SK-N-SH (cell line): Measurements from ENCODE around the gene PXYLP1.

ENCODE experiments used
- FOXM1 ChIP-seq: IDR thresholded peaks from 2 replicates; pipeline ENCODE4 v1.4.0; 2012; ENCODE audit warnings: low read depth, mild to moderate bottlenecking
- POLR2AphosphoS5 ChIP-seq: IDR thresholded peaks from 2 replicates; pipeline ENCODE4 v1.6.1; 2012; ENCODE audit warnings: low read depth, low read length
- YY1 ChIP-seq: IDR thresholded peaks from 2 replicates; pipeline ENCODE4 v1.4.0; 2012; ENCODE audit warnings: low read depth, mild to moderate bottlenecking
- TF ChIP-seq, protein P1 (sequence below): fragments of 200-600 bp; sonication (generic); IDR thresholded peaks from 2 replicates; pipeline ENCODE4 v1.6.1; 2017; ENCODE audit warnings: antibody characterized with exemption, mild to moderate bottlenecking, moderate library complexity

DNA sequence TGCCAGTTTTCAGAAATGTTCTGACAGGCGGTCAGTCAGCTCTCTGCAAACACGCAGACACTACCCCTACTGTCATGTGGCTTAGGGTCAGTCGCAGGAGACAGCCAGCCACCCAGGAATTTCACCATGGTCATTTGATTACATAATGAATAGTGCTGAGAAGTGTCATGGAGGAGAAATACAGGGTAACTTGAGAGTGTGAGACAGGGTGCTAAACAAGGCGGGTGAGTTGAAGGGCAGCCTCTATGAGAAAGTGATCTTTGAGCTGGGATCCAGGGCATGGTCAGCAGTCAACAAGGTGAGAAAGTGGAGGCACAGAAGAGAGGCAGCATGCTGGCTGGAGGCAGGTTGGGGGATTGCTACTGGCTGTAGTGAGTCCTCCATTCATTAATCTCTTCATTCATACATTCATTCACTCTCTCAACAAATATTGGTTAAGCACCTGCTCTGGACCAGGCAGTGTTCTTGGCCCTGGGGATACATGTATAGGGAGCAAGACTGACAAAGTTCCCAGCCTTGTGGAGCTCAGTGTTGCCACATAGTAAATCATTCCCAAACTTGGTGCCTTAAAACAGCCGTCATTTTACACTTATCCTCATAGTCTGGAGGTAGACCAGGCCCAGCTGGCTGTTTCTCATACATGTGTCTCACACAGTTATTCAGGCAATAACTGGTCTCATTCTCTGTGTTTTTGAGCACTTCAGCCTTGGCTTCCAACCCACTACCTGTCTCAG lies 14.8 kb downstream of the PXYLP1 start:
- TF ChIP-seq FOXM1 (no peak), YY1 (no peak), POLR2AphosphoS5 (no peak)
- TF ChIP-seq, protein P1, sequence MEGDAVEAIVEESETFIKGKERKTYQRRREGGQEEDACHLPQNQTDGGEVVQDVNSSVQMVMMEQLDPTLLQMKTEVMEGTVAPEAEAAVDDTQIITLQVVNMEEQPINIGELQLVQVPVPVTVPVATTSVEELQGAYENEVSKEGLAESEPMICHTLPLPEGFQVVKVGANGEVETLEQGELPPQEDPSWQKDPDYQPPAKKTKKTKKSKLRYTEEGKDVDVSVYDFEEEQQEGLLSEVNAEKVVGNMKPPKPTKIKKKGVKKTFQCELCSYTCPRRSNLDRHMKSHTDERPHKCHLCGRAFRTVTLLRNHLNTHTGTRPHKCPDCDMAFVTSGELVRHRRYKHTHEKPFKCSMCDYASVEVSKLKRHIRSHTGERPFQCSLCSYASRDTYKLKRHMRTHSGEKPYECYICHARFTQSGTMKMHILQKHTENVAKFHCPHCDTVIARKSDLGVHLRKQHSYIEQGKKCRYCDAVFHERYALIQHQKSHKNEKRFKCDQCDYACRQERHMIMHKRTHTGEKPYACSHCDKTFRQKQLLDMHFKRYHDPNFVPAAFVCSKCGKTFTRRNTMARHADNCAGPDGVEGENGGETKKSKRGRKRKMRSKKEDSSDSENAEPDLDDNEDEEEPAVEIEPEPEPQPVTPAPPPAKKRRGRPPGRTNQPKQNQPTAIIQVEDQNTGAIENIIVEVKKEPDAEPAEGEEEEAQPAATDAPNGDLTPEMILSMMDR = no peak
